Karpas-422 (cell line): ENCODE measurements around the gene TAS1R2. TPM values are rescaled to one million over a fixed set of nuclear protein-coding genes. Genes with fewer than 3 reads are reported as not detected.
"Not testable (repeated sequence)": the region's sequence is repeated elsewhere in the genome, so short reads cannot be mapped to it uniquely, and the experiment has no call there.

Source experiments
- DNase-seq: peaks from one replicate; pipeline ENCODE4 v3.0.0-alpha.2; 2015
- H2AFZ ChIP-seq: fragments of 200-600 bp; sonication (generic); 2 replicates; pipeline ENCODE4 v1.6.1; 2014; ENCODE audit warnings: antibody characterized with exemption, low read length, mixed read lengths
- H3K27ac ChIP-seq: fragments of 200-600 bp; sonication (generic); 2 replicates; pipeline ENCODE4 v1.5.1; 2014; ENCODE audit warnings: mild to moderate bottlenecking, low read length, moderate library complexity
- H3K27me3 ChIP-seq: fragments of 200-600 bp; sonication (generic); 2 replicates; pipeline ENCODE4 v1.6.1; 2014; ENCODE audit warnings: low read length, mixed read lengths
- H3K36me3 ChIP-seq: fragments of 200-600 bp; sonication (generic); 2 replicates; pipeline ENCODE4 v1.6.1; 2014; ENCODE audit warnings: low read length, mixed read lengths; ENCODE audit not compliant: insufficient read depth
- H3K4me1 ChIP-seq: fragments of 200-600 bp; sonication (generic); 2 replicates; pipeline ENCODE4 v1.6.1; 2014; ENCODE audit warnings: mild to moderate bottlenecking, low read length, mixed read lengths
- H3K4me2 ChIP-seq: fragments of 200-600 bp; sonication (generic); 2 replicates; pipeline ENCODE4 v1.6.1; 2014; ENCODE audit warnings: low read length, low read depth, mild to moderate bottlenecking; ENCODE audit not compliant: poor library complexity, severe bottlenecking
- H3K4me3 ChIP-seq: fragments of 200-600 bp; sonication (generic); 2 replicates; pipeline ENCODE4 v1.5.1; 2014; ENCODE audit warnings: mild to moderate bottlenecking, antibody characterized with exemption, low read length, mixed read lengths
- H3K79me2 ChIP-seq: fragments of 200-600 bp; sonication (generic); 2 replicates; pipeline ENCODE4 v1.6.1; 2014; ENCODE audit warnings: mild to moderate bottlenecking, low read length, mixed read lengths
- H3K9ac ChIP-seq: fragments of 200-600 bp; sonication (generic); 2 replicates; pipeline ENCODE4 v1.6.0; 2014; ENCODE audit warnings: low read length
- H3K9me2 ChIP-seq: fragments of 200-600 bp; sonication (generic), shearing (Covaris generic); replicated peaks from 2 replicates; pipeline ENCODE4 v1.6.0; 2014; ENCODE audit warnings: mild to moderate bottlenecking, low read length, moderate library complexity; ENCODE audit not compliant: insufficient read depth
- H3K9me3 ChIP-seq: fragments of 300-700, 200-600 bp; sonication (generic); 2 replicates; pipeline ENCODE4 v1.6.1; 2014; ENCODE audit warnings: low read length, mixed read lengths
- H4K20me1 ChIP-seq: fragments of 200-600 bp; sonication (generic); 2 replicates; pipeline ENCODE4 v1.6.1; 2014; ENCODE audit warnings: mild to moderate bottlenecking, antibody characterized with exemption, low read length, low read depth; ENCODE audit not compliant: insufficient read depth
- total RNA-seq: library from RNA; depleted of rRNA; stranded (reverse); fragments of >200 nt; shearing (Covaris generic); gene quantifications from 2 replicates; pipeline ENCODE4 v1.2.3, GENCODE V29; 2014; ENCODE audit warnings: low replicate concordance

TAS1R2 gene
- total RNA-seq, 1 experiment from 2014 or later, result not detected

- Histone ChIP-seq H3K27ac (no peak overlapping the region), H4K20me1 (no peaks in the 10 kb centered on the region), H3K9me2 (no peaks in the 10 kb centered on the region), H3K27me3 (no peaks in the 10 kb centered on the region), H3K9me3 (no peaks in the 10 kb centered on the region), H3K4me2 (no peak overlapping the region), H3K9ac (no peak overlapping the region), H3K79me2 (no peaks in the 10 kb centered on the region), H3K4me1 (no peaks in the 10 kb centered on the region), H3K4me3 (no peak overlapping the region), H2AFZ (no peak overlapping the region), H3K36me3 (no peaks in the 10 kb centered on the region)
- no peak for DNase-seq
These were observed 41.9 kb upstream of the TAS1R2 start for GRCh38 chr1:18901147-18901951.

GRCh38 chr1:18900303-18900841 lies 40.9 kb upstream of the TAS1R2 start:
- H3K9ac ChIP-seq, result no peak overlapping the region
- no peak for DNase-seq

GRCh38 chr1:18899363-18900049 lies 40.0 kb upstream of the TAS1R2 start:
- H4K20me1 ChIP-seq, result no peaks in the 10 kb centered on the region
- H3K27me3 ChIP-seq, result no peaks in the 10 kb centered on the region
- H3K4me3 ChIP-seq, result no peak overlapping the region
- no peaks in the 10 kb centered on the region for H3K9me3 ChIP-seq
- H3K9me2 ChIP-seq, result no peaks in the 10 kb centered on the region
- H3K79me2 ChIP-seq, result no peaks in the 10 kb centered on the region
- no peaks in the 10 kb centered on the region for H3K4me1 ChIP-seq
- H3K4me2 ChIP-seq, result no peak overlapping the region
- no peak overlapping the region for H3K9ac ChIP-seq
- no peaks in the 10 kb centered on the region for H3K36me3 ChIP-seq
- DNase-seq, result no peak
- H2AFZ ChIP-seq, result no peak overlapping the region
- H3K27ac ChIP-seq, result no peak overlapping the region

More at GRCh38 chr1:18900303-18900841, 40.9 kb upstream of the TAS1R2 start:
- H3K4me3 ChIP-seq, result no peak overlapping the region
- no peaks in the 10 kb centered on the region for H3K9me2 ChIP-seq
- H4K20me1 ChIP-seq, result no peaks in the 10 kb centered on the region
- no peak overlapping the region for H3K4me2 ChIP-seq
- H3K27me3 ChIP-seq, result no peaks in the 10 kb centered on the region
- H3K27ac ChIP-seq, result no peak overlapping the region
- no peaks in the 10 kb centered on the region for H3K9me3 ChIP-seq
- no peaks in the 10 kb centered on the region for H3K4me1 ChIP-seq
- H2AFZ ChIP-seq, result no peak overlapping the region
- H3K36me3 ChIP-seq, result no peaks in the 10 kb centered on the region
- no peaks in the 10 kb centered on the region for H3K79me2 ChIP-seq

DNA sequence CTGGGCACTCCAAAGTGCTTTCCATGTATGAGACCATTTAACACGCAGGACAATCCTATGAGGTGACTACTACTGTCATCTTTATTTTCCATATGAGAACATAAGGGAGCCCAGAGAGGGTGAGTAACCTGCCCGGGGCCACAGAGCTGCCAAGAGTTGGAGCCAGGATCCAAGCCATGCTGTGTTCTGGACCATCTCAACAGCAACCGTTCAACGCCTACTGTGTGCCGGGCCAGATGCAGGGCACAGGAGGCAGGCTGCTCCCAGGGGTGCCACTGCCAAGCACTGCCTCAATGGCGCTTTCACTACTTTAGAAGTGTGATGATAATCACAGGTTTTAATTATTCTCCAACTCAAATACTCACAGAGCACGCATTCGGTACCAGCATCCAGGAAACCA lies 39.1 kb upstream of the TAS1R2 start:
- H3K79me2 ChIP-seq, result no peaks in the 10 kb centered on the region
- H3K4me2 ChIP-seq, result no peak overlapping the region
- no peak overlapping the region for H3K4me3 ChIP-seq
- H3K27me3 ChIP-seq, result no peaks in the 10 kb centered on the region
- H3K9ac ChIP-seq, result no peak overlapping the region
- no peak for DNase-seq
- no peaks in the 10 kb centered on the region for H3K9me3 ChIP-seq
- no peaks in the 10 kb centered on the region for H3K36me3 ChIP-seq
- H3K4me1 ChIP-seq, result no peaks in the 10 kb centered on the region
- H3K27ac ChIP-seq, result no peak overlapping the region
- no peaks in the 10 kb centered on the region for H3K9me2 ChIP-seq
- no peak overlapping the region for H2AFZ ChIP-seq
- H4K20me1 ChIP-seq, result no peaks in the 10 kb centered on the region

GRCh38 chr1:18895317-18895716 lies 35.9 kb upstream of the TAS1R2 start:
- Histone ChIP-seq H3K27me3 (no peaks in the 10 kb centered on the region), H3K4me3 (no peak overlapping the region), H4K20me1 (no peaks in the 10 kb centered on the region), H3K36me3 (no peaks in the 10 kb centered on the region), H3K9me3 (no peaks in the 10 kb centered on the region), H3K9me2 (no peaks in the 10 kb centered on the region), H3K79me2 (no peaks in the 10 kb centered on the region), H3K4me2 (no peak overlapping the region), H3K4me1 (no peaks in the 10 kb centered on the region), H3K27ac (no peak overlapping the region), H3K9ac (no peak overlapping the region), H2AFZ (no peak overlapping the region)
- no peak for DNase-seq

DNA sequence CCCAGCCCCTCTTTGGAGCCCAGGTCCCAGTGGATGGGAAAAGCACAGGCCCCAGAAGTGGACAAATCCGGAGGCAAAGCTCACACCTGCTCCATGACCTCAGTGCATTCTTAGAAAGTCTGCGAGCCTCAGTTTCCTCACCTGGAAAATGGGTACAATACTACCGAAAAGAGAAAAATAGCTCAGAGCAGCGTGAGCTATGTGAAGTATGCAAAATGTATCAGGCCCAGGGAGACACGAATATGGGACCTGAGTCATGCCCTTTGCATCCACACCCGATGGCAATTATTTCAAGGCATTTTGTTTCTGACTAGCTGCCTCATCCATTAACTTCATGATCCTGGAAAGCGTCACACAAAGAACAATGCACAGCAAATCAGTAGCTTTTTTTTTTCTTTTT lies 33.7 kb upstream of the TAS1R2 start:
- H3K36me3 ChIP-seq, result no peaks in the 10 kb centered on the region
- H3K4me2 ChIP-seq, result no peak overlapping the region
- H3K4me3 ChIP-seq, result no peak overlapping the region
- DNase-seq, result no peak
- no peaks in the 10 kb centered on the region for H3K4me1 ChIP-seq
- H3K9me3 ChIP-seq, result no peaks in the 10 kb centered on the region
- no peak overlapping the region for H3K9ac ChIP-seq
- H3K9me2 ChIP-seq, result no peaks in the 10 kb centered on the region
- H2AFZ ChIP-seq, result no peak overlapping the region
- H3K27me3 ChIP-seq, result no peaks in the 10 kb centered on the region
- H3K27ac ChIP-seq, result no peak overlapping the region
- no peaks in the 10 kb centered on the region for H4K20me1 ChIP-seq
- H3K79me2 ChIP-seq, result no peaks in the 10 kb centered on the region

DNA sequence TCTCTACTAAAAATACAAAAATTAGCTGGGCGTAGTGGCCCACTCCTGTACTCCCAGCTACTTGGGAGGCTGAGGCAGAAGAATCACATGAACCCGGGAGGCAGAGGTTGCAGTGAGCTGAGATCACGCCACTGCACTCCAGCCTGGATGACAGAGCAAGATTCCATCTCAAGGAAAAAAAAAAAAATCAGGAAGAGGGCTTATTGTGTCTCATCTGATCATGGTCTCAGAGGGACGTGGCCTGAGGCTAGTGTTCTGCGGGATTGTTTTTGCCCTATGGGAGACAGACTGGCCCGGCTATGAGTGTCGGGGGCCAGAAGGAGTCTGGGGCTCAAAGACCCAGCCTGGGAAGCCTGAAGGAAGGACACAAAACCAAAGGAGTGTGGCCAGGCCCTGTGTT lies 32.4 kb upstream of the TAS1R2 start:
- not testable (repeated sequence) for H2AFZ ChIP-seq, H3K27ac ChIP-seq, H3K79me2 ChIP-seq, H3K9ac ChIP-seq, H3K4me2 ChIP-seq, H3K4me3 ChIP-seq, H4K20me1 ChIP-seq, H3K27me3 ChIP-seq, H3K9me3 ChIP-seq, H3K4me1 ChIP-seq, DNase-seq, H3K36me3 ChIP-seq, H3K9me2 ChIP-seq

DNA sequence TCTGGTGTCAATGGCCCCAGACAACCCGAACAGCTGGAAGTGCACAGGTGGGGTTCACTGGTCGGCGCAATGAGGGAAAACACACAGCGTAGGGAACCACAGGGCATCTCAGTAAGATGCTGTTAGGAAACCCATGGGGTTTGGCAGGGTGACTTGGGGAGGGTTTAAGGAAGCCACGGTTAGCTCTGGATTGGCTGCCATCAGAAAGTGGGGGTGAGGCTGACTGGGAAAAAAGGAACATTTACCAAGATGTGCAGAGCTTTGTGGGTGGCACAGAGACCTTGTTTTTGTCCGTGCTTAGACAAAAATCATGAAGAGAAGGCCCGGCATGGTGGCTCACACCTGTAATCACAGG lies 31.9 kb upstream of the TAS1R2 start:
- no peak overlapping the region for H3K4me3 ChIP-seq

More for the DNA sequence above, 31.9 kb upstream of the TAS1R2 start:
- Histone ChIP-seq H4K20me1 (no peaks in the 10 kb centered on the region), H3K9ac (no peak overlapping the region), H3K9me3 (no peaks in the 10 kb centered on the region), H3K36me3 (no peaks in the 10 kb centered on the region), H3K79me2 (no peaks in the 10 kb centered on the region), H3K9me2 (no peaks in the 10 kb centered on the region), H3K27ac (no peak overlapping the region), H2AFZ (no peak overlapping the region), H3K4me1 (no peaks in the 10 kb centered on the region), H3K27me3 (no peaks in the 10 kb centered on the region), H3K4me2 (no peak overlapping the region)
- DNase-seq, result no peak
